ENCODE measurements around the gene FPR2. TPM values are rescaled to one million over a fixed set of nuclear protein-coding genes. Genes with fewer than 3 reads are reported as not detected.
"Not testable (repeated sequence)": the region's sequence is repeated elsewhere in the genome, so short reads cannot be mapped to it uniquely, and the experiment has no call there.

Gene FPR2
- total and polyA plus RNA-seq, 3 donors from 2014 or later, result 0.19 to 1.3 (median 0.31) TPM

DNA sequence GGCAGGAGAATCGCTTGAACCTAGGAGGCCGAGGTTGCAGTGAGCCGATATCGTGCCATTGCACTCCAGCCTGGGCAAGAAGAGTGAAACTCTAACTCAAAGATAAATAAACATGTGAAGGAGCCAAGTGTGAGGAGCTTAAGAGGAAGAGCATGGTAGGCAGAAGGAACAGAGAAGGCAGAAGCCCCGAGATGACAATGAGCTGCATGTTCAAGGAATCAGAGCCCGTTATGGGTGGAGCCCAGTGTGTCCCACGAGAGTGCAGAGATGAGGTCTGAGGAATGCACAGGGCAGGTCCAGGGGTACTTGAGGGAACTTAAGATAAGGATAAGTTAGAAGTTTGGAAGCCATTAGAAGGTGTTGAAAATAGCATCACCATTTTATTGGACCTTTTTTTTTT lies 716 bp downstream of the FPR2 start:
- Histone ChIP-seq H3K4me3 (no peak overlapping the region), H3K36me3 (ENCODE audit: low read depth, missing control alignments) (no peaks in the 10 kb centered on the region), H3K27me3 (no peaks in the 10 kb centered on the region), H3K4me1 (peaks cover 9% of the 10 kb centered on the region), H3K27ac (no peak overlapping the region), H3K9me3 (no peaks in the 10 kb centered on the region)
- no peak for TF ChIP-seq POLR2A (IDR thresholded peaks at IDR 0.05)
- TF ChIP-seq, protein P1, sequence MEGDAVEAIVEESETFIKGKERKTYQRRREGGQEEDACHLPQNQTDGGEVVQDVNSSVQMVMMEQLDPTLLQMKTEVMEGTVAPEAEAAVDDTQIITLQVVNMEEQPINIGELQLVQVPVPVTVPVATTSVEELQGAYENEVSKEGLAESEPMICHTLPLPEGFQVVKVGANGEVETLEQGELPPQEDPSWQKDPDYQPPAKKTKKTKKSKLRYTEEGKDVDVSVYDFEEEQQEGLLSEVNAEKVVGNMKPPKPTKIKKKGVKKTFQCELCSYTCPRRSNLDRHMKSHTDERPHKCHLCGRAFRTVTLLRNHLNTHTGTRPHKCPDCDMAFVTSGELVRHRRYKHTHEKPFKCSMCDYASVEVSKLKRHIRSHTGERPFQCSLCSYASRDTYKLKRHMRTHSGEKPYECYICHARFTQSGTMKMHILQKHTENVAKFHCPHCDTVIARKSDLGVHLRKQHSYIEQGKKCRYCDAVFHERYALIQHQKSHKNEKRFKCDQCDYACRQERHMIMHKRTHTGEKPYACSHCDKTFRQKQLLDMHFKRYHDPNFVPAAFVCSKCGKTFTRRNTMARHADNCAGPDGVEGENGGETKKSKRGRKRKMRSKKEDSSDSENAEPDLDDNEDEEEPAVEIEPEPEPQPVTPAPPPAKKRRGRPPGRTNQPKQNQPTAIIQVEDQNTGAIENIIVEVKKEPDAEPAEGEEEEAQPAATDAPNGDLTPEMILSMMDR (IDR thresholded peaks at IDR 0.05), result no peak
- DNase-seq, result no peak
- 81 to 87% methylated on average over 7 of the region's 7 CpGs for WGBS, 2 donors
- intact Hi-C loops (cut with DNase I; ENCODE audit: low total_unique reads), result no loop called here

DNA sequence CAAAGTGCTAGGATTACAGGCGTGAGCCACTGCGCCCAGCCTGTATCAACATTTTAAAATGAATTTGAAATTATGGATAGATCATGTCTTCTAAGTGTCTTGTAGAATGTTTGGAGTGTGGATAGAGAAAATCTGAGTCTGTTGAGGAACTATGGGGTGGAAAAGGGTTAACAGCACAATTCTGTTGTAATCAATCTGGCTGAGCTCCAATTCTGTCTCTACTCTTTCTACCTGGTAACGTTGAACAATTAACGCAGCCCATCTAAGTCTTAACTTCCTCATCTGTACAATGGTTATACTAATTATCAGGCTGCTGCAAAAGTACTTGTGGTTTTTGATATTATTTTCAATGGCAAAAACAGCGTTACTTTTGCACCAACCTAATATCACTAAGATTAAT lies 4.1 kb downstream of the FPR2 start:
- WGBS, 2 donors, result 47 to 60% methylated on average over 5 of the region's 5 CpGs

DNA sequence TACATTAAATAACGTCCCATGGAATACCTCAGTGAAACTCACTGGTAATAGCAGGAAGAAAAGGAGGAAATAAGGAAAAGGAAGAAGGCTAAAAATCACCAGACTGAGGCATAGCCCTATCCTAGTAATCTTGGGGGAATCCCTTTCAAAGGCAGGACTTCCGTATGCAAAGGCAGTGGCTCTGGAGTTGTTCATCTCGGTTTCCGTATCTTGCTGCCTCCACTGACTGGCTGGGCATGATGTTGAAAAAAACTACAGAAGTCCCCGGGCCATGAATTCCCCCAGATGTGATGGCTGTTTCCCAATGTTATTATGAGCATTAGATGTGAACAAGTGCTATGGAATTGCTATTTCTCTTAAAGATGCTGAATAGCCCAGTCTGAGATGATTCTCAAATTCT lies 5.5 kb downstream of the FPR2 start:
- intact Hi-C loops (cut with DNase I; ENCODE audit: low total_unique reads), result no loop called here
- WGBS, 2 donors, result 76 to 77% methylated on average over 5 of the region's 5 CpGs
- Histone ChIP-seq H3K27ac (no peak overlapping the region), H3K4me3 (no peak overlapping the region), H3K9me3 (no peaks in the 10 kb centered on the region), H3K36me3 (ENCODE audit: low read depth, missing control alignments) (no peaks in the 10 kb centered on the region), H3K27me3 (no peaks in the 10 kb centered on the region), H3K4me1 (peaks cover 9% of the 10 kb centered on the region)
- no peak for DNase-seq
- TF ChIP-seq, protein P1 (IDR thresholded peaks at IDR 0.05), result no peak
- no peak for TF ChIP-seq POLR2A (IDR thresholded peaks at IDR 0.05)

More for the DNA sequence above, 4.1 kb downstream of the FPR2 start:
- intact Hi-C loops (cut with DNase I; ENCODE audit: low total_unique reads), result no loop called here
- H3K27me3 ChIP-seq, result no peaks in the 10 kb centered on the region
- no peak for TF ChIP-seq POLR2A (IDR thresholded peaks at IDR 0.05)
- TF ChIP-seq, protein P1 (IDR thresholded peaks at IDR 0.05), result no peak
- no peak for DNase-seq
- no peak overlapping the region for H3K4me3 ChIP-seq
- H3K9me3 ChIP-seq, result no peaks in the 10 kb centered on the region
- no peak overlapping the region for H3K27ac ChIP-seq
- no peaks in the 10 kb centered on the region for H3K36me3 ChIP-seq (ENCODE audit: low read depth, missing control alignments)
- H3K4me1 ChIP-seq, result peaks cover 9% of the 10 kb centered on the region

DNA sequence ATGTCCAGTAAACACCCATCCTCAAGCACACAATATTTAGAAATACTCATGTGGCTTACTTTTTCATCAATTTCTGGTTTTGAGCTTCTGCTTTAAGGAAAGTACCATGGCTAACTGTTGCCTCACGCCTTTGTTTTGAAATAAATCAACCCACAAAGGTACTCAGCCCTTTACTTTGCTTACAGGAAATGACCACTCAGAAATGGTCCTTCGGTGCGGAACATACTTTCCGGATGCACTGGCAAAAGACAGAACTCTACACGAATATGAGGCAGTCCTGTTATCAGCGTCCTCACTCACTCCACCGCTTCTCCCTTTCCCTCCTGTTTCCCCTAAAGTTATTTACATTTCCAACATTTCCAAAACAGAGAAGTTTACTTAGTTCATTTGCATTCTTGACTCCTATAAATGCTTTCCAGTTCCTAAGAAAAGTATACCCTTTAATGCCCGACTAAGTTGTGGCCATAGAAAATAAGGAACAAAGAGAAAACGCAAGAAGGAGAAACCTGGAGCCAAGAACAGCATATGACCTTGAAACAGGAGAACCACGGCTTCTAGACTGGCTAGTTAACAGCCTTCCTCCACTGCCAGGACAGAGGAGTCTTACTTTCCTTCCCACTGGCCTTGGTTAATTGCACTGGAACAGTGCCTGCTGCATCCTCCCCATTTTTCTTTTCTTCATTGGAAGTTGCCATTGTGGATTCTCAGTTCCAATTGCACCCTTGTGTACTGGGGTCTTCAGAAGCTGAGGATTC lies 10.6 kb downstream of the FPR2 start:
- H3K27ac ChIP-seq, result peak overlapping the region; percentile 41 to 83
- intact Hi-C loops (cut with DNase I; ENCODE audit: low total_unique reads), result no loop called here
- H3K27me3 ChIP-seq, result no peaks in the 10 kb centered on the region
- H3K36me3 ChIP-seq (ENCODE audit: low read depth, missing control alignments), result no peaks in the 10 kb centered on the region
- TF ChIP-seq, protein P1 (IDR thresholded peaks at IDR 0.05), result no peak
- no peak for TF ChIP-seq POLR2A (IDR thresholded peaks at IDR 0.05)
- peak; percentile 58 for DNase-seq
- H3K4me1 ChIP-seq, result no peaks in the 10 kb centered on the region
- 22 to 34% methylated on average over 10 of the region's 10 CpGs for WGBS, 2 donors
- H3K4me3 ChIP-seq, result no peak overlapping the region
- no peaks in the 10 kb centered on the region for H3K9me3 ChIP-seq

DNA sequence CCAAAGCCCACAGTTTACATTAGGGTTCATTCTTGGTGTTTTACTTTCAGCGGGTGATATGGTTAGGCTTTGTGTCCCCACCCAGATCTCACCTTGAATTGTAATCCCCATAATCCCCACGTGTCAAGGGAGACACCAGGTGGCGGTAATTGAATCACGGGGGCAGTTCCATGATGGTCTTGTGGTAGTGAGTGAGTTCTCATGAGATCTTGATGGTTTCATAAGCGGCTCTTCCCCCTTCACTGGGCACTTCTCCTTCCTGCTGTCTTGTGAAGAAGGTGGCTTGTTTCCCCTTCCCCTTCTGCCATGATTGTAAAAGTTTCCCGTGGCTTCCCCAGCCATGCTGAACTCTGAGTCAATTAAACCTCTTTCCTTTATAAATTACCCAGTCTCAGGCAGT lies 12.0 kb downstream of the FPR2 start:
- Histone ChIP-seq H3K4me1 (peaks cover under 1% of the 10 kb centered on the region), H3K27me3 (no peaks in the 10 kb centered on the region), H3K27ac (no peak overlapping the region), H3K36me3 (ENCODE audit: low read depth, missing control alignments) (no peaks in the 10 kb centered on the region), H3K4me3 (no peak overlapping the region), H3K9me3 (no peaks in the 10 kb centered on the region)
- TF ChIP-seq, protein P1 (IDR thresholded peaks at IDR 0.05), result no peak
- TF ChIP-seq POLR2A (IDR thresholded peaks at IDR 0.05), result no peak
- DNase-seq, result no peak
- intact Hi-C loops (cut with DNase I; ENCODE audit: low total_unique reads), result no loop called here
- 43 to 58% methylated on average over 6 of the region's 6 CpGs for WGBS, 2 donors

DNA sequence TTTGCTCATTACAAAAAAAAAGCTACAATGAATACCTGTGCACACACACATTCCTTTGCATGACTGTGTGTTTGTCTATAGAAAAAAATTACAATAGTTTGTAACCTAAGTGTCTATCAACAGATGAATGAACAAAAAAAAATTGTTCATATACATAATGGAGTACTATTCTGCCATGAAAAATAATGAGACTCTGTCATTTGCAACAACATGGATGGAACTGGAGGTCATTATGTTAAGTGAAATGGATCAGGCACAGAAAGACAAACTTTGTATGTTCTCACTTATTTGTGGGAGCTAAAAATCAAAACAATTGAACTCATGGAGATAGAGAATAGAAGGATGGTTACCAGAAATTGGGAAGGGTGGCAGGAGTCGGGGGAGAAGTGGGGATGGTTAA lies 15.6 kb downstream of the FPR2 start:
- H3K27ac ChIP-seq; H3K27me3 ChIP-seq; H3K9me3 ChIP-seq; DNase-seq; H3K4me3 ChIP-seq; H3K36me3 ChIP-seq (ENCODE audit: low read depth, missing control alignments); H3K4me1 ChIP-seq; intact Hi-C loops (cut with DNase I; ENCODE audit: low total_unique reads): not testable (repeated sequence)
- WGBS, 2 donors, result 90 to 100% methylated on average over 1 of the region's 1 CpG
